Measurements from ENCODE around the gene ZNF442.
A peak's percentile ranks its signal among the peaks of the same experiment; 100 is the strongest.
"Not testable (repeated sequence)": the region's sequence is repeated elsewhere in the genome, so short reads cannot be mapped to it uniquely, and the experiment has no call there.

ZNF442 gene

GRCh38 chr19:12365236-12366162, at the start of gene ZNF442:
TSS of gene ZNF442 (minus strand) at chr19:12365683. CDS start at chr19:12363631, 2,052 bp downstream.
- Histone ChIP-seq H3K4me2 (peak within 1 kb of the TSS; percentile 17), H3K9ac (no peak within 1 kb of the TSS), H3K27ac (no peak within 1 kb of the TSS), H2AFZ (ENCODE audit: low read depth) (peak within 1 kb of the TSS; percentile 45; the same call in 1 of the 2 replicates), H4K20me1 (ENCODE audit: insufficient read depth) (no peaks in the 10 kb centered on the region), H3K27me3 (ENCODE audit: insufficient read depth, low read depth) (no peaks in the 10 kb centered on the region), H3K4me1 (ENCODE audit: low read depth, poor library complexity, severe bottlenecking) (no peaks in the 10 kb centered on the region), H3K79me2 (ENCODE audit: insufficient read depth, low read depth) (no peaks in the 10 kb centered on the region), H3K36me3 (ENCODE audit: insufficient read depth) (no peaks in the 10 kb centered on the region), H3K4me3 (IDR thresholded peaks at IDR 0.05; ENCODE audit: insufficient read depth, low read depth, low read length) (no peak within 1 kb of the TSS)
- no peak for TF ChIP-seq CTCF (conservative IDR thresholded peaks at IDR 0.05; ENCODE audit: low read depth, low read length)

- H3K79me2 ChIP-seq (ENCODE audit: insufficient read depth, low read depth): no peaks in the 10 kb centered on the region
Observed at GRCh38 chr19:12411893-12412292, 46.4 kb upstream of the ZNF442 start.

GRCh38 chr19:12400633-12401502, 35.4 kb upstream of the ZNF442 start, which contains the start of gene ZNF799:
TSS of gene ZNF799 (minus strand) at chr19:12401271. CDS start at chr19:12401070, 201 bp downstream.
- Histone ChIP-seq H3K9ac (peak within 1 kb of the TSS; percentile 45; the same call in 1 of the 2 replicates), H3K4me2 (peak within 1 kb of the TSS; percentile 84), H3K27me3 (ENCODE audit: insufficient read depth, low read depth) (no peaks in the 10 kb centered on the region), H2AFZ (ENCODE audit: low read depth) (peak within 1 kb of the TSS; percentile 85), H3K4me3 (IDR thresholded peaks at IDR 0.05; ENCODE audit: insufficient read depth, low read depth, low read length) (no peak within 1 kb of the TSS), H3K79me2 (ENCODE audit: insufficient read depth, low read depth) (no peaks in the 10 kb centered on the region), H3K4me1 (ENCODE audit: low read depth, poor library complexity, severe bottlenecking) (peaks cover 4% of the 10 kb centered on the region), H3K36me3 (ENCODE audit: insufficient read depth) (no peaks in the 10 kb centered on the region), H4K20me1 (ENCODE audit: insufficient read depth) (no peaks in the 10 kb centered on the region), H3K27ac (peak within 1 kb of the TSS; percentile 40)
- no peak for TF ChIP-seq CTCF (conservative IDR thresholded peaks at IDR 0.05; ENCODE audit: low read depth, low read length)

More at GRCh38 chr19:12411893-12412292, 46.4 kb upstream of the ZNF442 start:
- H3K4me2 ChIP-seq: no peak overlapping the region
- no peak overlapping the region for H3K4me3 ChIP-seq (IDR thresholded peaks at IDR 0.05; ENCODE audit: insufficient read depth, low read depth, low read length)
- no peaks in the 10 kb centered on the region for H4K20me1 ChIP-seq (ENCODE audit: insufficient read depth)
- no peaks in the 10 kb centered on the region for H3K27me3 ChIP-seq (ENCODE audit: insufficient read depth, low read depth)
- H3K9ac ChIP-seq: no peak overlapping the region
- H3K27ac ChIP-seq: no peak overlapping the region
- TF ChIP-seq CTCF (conservative IDR thresholded peaks at IDR 0.05; ENCODE audit: low read depth, low read length): no peak
- no peak overlapping the region for H2AFZ ChIP-seq (ENCODE audit: low read depth)
- H3K4me1 ChIP-seq (ENCODE audit: low read depth, poor library complexity, severe bottlenecking): no peaks in the 10 kb centered on the region
- no peaks in the 10 kb centered on the region for H3K36me3 ChIP-seq (ENCODE audit: insufficient read depth)

- not testable (repeated sequence) for H3K27me3 ChIP-seq (ENCODE audit: insufficient read depth, low read depth); H3K4me3 ChIP-seq (IDR thresholded peaks at IDR 0.05; ENCODE audit: insufficient read depth, low read depth, low read length); H3K36me3 ChIP-seq (ENCODE audit: insufficient read depth); H3K4me1 ChIP-seq (ENCODE audit: low read depth, poor library complexity, severe bottlenecking); H3K79me2 ChIP-seq (ENCODE audit: insufficient read depth, low read depth); H4K20me1 ChIP-seq (ENCODE audit: insufficient read depth)
- Histone ChIP-seq H3K27ac (peak overlapping the region; percentile 40), H3K9ac (peak overlapping the region; percentile 45; the same call in 1 of the 2 replicates), H2AFZ (ENCODE audit: low read depth) (peak overlapping the region; percentile 85), H3K4me2 (peak overlapping the region; percentile 84)
Observed at GRCh38 chr19:12399901-12400632, 34.6 kb upstream of the ZNF442 start.

GRCh38 chr19:12391148-12391547, 25.7 kb upstream of the ZNF442 start:
- not testable (repeated sequence) for H3K36me3 ChIP-seq (ENCODE audit: insufficient read depth); H3K4me2 ChIP-seq; H3K79me2 ChIP-seq (ENCODE audit: insufficient read depth, low read depth); H3K4me1 ChIP-seq (ENCODE audit: low read depth, poor library complexity, severe bottlenecking); H3K9ac ChIP-seq; H4K20me1 ChIP-seq (ENCODE audit: insufficient read depth); H3K27me3 ChIP-seq (ENCODE audit: insufficient read depth, low read depth); H2AFZ ChIP-seq (ENCODE audit: low read depth); H3K27ac ChIP-seq; H3K4me3 ChIP-seq (IDR thresholded peaks at IDR 0.05; ENCODE audit: insufficient read depth, low read depth, low read length)

- H4K20me1 ChIP-seq (ENCODE audit: insufficient read depth); H3K4me1 ChIP-seq (ENCODE audit: low read depth, poor library complexity, severe bottlenecking); H3K4me2 ChIP-seq; H3K36me3 ChIP-seq (ENCODE audit: insufficient read depth); H3K4me3 ChIP-seq (IDR thresholded peaks at IDR 0.05; ENCODE audit: insufficient read depth, low read depth, low read length); H3K9ac ChIP-seq; H3K27ac ChIP-seq; H2AFZ ChIP-seq (ENCODE audit: low read depth); H3K79me2 ChIP-seq (ENCODE audit: insufficient read depth, low read depth); H3K27me3 ChIP-seq (ENCODE audit: insufficient read depth, low read depth): not testable (repeated sequence)
Observed at GRCh38 chr19:12386365-12386764, 20.9 kb upstream of the ZNF442 start.

Data from KMS-11 (cell line).